Measurements from ENCODE around the gene ZFR. TPM values are rescaled to one million over a fixed set of nuclear protein-coding genes. Genes with fewer than 3 reads are reported as not detected.

ZFR gene
- total RNA-seq, 1 experiment from 2014 or later, result 85.1 TPM

- peaks cover 41% of the 10 kb centered on the region for H4K20me1 ChIP-seq (ENCODE audit: low read length)
- intact Hi-C loops (cut with micrococcal nuclease), result no loop called here
Measured at GRCh38 chr5:32443145-32443540, 1.4 kb downstream of the ZFR start.

GRCh38 chr5:32439086-32439642, 5.4 kb downstream of the ZFR start:
- DNase-seq, result peak; percentile 53

More at GRCh38 chr5:32443145-32443540, 1.4 kb downstream of the ZFR start:
- H3K27ac ChIP-seq (ENCODE audit: low read length), result peak overlapping the region; percentile 75
- H3K9ac ChIP-seq (ENCODE audit: low read length), result peak overlapping the region; percentile 98
- H3K9me2 ChIP-seq (replicated peaks; ENCODE audit: low read length), result no peaks in the 10 kb centered on the region
- ChIA-PET CTCF (no interaction called here), POLR2A (ENCODE audit: unreplicated experiment) (no interaction called here)
- H3K27me3 ChIP-seq (ENCODE audit: low read length), result no peaks in the 10 kb centered on the region
- TF ChIP-seq EZH2phosphoT487 (IDR thresholded peaks at IDR 0.05; ENCODE audit: borderline replicate concordance, low read length), result no peak
- no peak for TF ChIP-seq EZH2 (IDR thresholded peaks at IDR 0.05; ENCODE audit: low read length, unreplicated experiment)
- TF ChIP-seq CTCF (conservative IDR thresholded peaks at IDR 0.05; ENCODE audit: low read depth, low read length), result no peak
- H3K36me3 ChIP-seq (ENCODE audit: low read depth, low read length), result peaks cover 3% of the 10 kb centered on the region; the same call in 1 of the 2 replicates
- peaks cover 62% of the 10 kb centered on the region for H3K79me2 ChIP-seq (ENCODE audit: low read length)
- DNase-seq, result peak; percentile 41
- BruUV-seq (replicated peaks), result TSS peak; percentile 50
- H3K9me3 ChIP-seq (ENCODE audit: low read length), result no peaks in the 10 kb centered on the region
- H2AFZ ChIP-seq (ENCODE audit: low read length), result peak overlapping the region; percentile 63; the same call in 1 of the 2 replicates
- H3K4me3 ChIP-seq (ENCODE audit: low read length), result peak overlapping the region; percentile 87
- peak overlapping the region; percentile 93 for H3K4me2 ChIP-seq (ENCODE audit: low read length)
- H3K4me1 ChIP-seq (ENCODE audit: insufficient read depth, low read length), result peaks cover 40% of the 10 kb centered on the region
- peak; percentile 32 for ATAC-seq
- H3F3A ChIP-seq (ENCODE audit: low read length, unreplicated experiment), result peaks cover 5% of the 10 kb centered on the region

More at GRCh38 chr5:32439086-32439642, 5.4 kb downstream of the ZFR start:
- Histone ChIP-seq H3K4me1 (ENCODE audit: insufficient read depth, low read length) (peaks cover 51% of the 10 kb centered on the region), H3K27ac (ENCODE audit: low read length) (no peak overlapping the region), H3K4me2 (ENCODE audit: low read length) (peak overlapping the region; percentile 65), H3K9me2 (replicated peaks; ENCODE audit: low read length) (no peaks in the 10 kb centered on the region), H3F3A (ENCODE audit: low read length, unreplicated experiment) (peaks cover 5% of the 10 kb centered on the region), H3K36me3 (ENCODE audit: low read depth, low read length) (peaks cover 6% of the 10 kb centered on the region; the same call in 1 of the 2 replicates), H3K4me3 (ENCODE audit: low read length) (no peak overlapping the region), H3K79me2 (ENCODE audit: low read length) (peaks cover 98% of the 10 kb centered on the region), H3K9me3 (ENCODE audit: low read length) (no peaks in the 10 kb centered on the region), H3K27me3 (ENCODE audit: low read length) (no peaks in the 10 kb centered on the region), H4K20me1 (ENCODE audit: low read length) (peaks cover 77% of the 10 kb centered on the region), H2AFZ (ENCODE audit: low read length) (no peak overlapping the region), H3K9ac (ENCODE audit: low read length) (no peak overlapping the region)
- TF ChIP-seq CTCF (conservative IDR thresholded peaks at IDR 0.05; ENCODE audit: low read depth, low read length) (no peak), EZH2phosphoT487 (IDR thresholded peaks at IDR 0.05; ENCODE audit: borderline replicate concordance, low read length) (no peak), EZH2 (IDR thresholded peaks at IDR 0.05; ENCODE audit: low read length, unreplicated experiment) (no peak)
- POLR2A ChIA-PET (ENCODE audit: unreplicated experiment), result interaction anchor here (0.6 kb wide), 1 partner anchor 709 kb away, joined by 3 read pairs; no protein-coding TSS in a partner anchor
- ATAC-seq, result no peak
- no TSS peak for BruUV-seq (replicated peaks)
- intact Hi-C loops (cut with micrococcal nuclease), result no loop called here
- CTCF ChIA-PET, result no interaction called here
